Fibroblast of the aortic adventitia (primary cell): ENCODE measurements around the gene ATPAF1. TPM values are rescaled to one million over a fixed set of nuclear protein-coding genes. Genes with fewer than 3 reads are reported as not detected.
A peak's percentile ranks its signal among the peaks of the same experiment; 100 is the strongest.

Experiments used
- DNase-seq: peaks from one replicate; pipeline ENCODE4 v3.0.0-alpha.2; 2010; ENCODE audit warnings: low read depth
- H3K4me3 ChIP-seq: 2 replicates; pipeline ENCODE4 v1.5.1; 2011; ENCODE audit warnings: low read depth, mild to moderate bottlenecking, control low read depth, low read length, moderate library complexity
- total RNA-seq: library from RNA; depleted of rRNA; stranded (reverse); fragments of >200 nt; gene quantifications from 2 replicates; pipeline ENCODE4 v1.2.3, GENCODE V29; 2012; ENCODE audit warnings: low replicate concordance
- TF ChIP-seq, protein P1 (sequence below): IDR thresholded peaks from 2 replicates; pipeline ENCODE4 v1.5.1; 2011; ENCODE audit warnings: mild to moderate bottlenecking, low read length, control low read depth, inconsistent platforms; ENCODE audit not compliant: insufficient read depth

Gene ATPAF1
- total RNA-seq, 1 donor: 53.5 TPM

DNA sequence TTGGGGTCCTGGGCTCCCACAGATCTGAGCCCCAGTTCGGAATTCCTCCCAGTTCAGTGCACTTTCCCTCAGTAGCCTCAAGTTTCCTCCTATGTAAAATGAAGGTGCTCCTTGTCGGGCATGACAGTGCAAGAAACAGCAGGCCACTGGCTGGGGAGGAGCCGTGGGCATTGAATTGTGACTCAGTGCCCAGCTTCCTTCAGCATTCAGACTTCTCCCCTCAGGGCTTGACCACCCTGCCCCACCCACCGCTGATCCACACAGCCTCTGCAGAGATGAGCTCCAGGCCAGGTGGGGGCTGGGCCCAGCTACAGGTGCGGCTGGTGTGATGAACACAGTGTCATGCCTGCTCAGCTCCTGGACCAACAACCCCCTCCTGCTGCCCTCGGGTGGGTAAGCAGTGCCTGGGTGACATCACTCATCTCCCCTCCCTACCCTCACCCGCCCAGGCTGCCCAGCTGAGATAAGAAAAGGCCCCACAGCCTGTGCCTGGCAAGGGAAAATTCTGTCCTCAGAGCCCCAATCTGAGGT lies 56.4 kb downstream of the ATPAF1 start:
- DNase-seq: no peak

DNA sequence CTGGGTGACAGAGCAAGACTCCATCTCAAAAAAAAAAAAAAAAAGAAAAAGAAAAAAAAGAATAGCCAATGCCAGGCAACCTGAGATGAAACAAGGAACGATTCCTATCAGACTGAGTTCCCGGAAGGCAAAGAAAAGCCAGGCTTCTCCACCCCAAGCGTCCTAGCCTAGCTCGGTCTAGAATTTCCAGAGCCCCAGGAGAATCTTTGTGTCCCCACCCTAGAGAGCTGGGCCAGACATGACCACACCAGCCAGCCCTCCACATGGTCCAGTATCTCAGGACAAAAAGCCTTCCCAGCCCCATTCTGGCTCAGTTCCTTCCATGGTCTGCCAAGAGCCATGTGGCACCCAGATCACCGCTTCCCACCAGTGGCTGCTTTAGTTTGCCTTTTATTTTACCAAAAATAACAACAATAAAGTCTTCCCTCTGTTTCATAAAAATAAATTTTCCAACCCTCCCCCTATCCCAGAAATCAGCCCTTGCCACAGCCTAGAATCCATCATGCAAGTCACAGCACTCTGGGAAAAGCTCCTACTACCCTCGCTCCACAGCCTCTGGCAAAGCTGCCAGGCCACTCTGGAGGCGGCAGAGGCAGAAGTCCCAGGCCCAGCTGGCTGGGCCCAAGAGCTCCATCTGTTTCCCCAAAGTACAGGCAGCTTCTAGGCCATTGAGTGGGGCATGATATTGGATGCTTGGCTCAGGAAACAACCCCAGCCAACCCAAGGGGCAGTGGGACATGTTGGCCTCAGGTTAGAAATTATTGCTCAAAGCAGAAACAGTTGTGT lies 60.6 kb downstream of the ATPAF1 start:
- TF ChIP-seq, protein P1, sequence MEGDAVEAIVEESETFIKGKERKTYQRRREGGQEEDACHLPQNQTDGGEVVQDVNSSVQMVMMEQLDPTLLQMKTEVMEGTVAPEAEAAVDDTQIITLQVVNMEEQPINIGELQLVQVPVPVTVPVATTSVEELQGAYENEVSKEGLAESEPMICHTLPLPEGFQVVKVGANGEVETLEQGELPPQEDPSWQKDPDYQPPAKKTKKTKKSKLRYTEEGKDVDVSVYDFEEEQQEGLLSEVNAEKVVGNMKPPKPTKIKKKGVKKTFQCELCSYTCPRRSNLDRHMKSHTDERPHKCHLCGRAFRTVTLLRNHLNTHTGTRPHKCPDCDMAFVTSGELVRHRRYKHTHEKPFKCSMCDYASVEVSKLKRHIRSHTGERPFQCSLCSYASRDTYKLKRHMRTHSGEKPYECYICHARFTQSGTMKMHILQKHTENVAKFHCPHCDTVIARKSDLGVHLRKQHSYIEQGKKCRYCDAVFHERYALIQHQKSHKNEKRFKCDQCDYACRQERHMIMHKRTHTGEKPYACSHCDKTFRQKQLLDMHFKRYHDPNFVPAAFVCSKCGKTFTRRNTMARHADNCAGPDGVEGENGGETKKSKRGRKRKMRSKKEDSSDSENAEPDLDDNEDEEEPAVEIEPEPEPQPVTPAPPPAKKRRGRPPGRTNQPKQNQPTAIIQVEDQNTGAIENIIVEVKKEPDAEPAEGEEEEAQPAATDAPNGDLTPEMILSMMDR: no peak
- DNase-seq: peak; percentile 43
- H3K4me3 ChIP-seq: no peak overlapping the region

More for the DNA sequence above, 56.4 kb downstream of the ATPAF1 start:
- TF ChIP-seq, protein P1: no peak
- no peak overlapping the region for H3K4me3 ChIP-seq

DNA sequence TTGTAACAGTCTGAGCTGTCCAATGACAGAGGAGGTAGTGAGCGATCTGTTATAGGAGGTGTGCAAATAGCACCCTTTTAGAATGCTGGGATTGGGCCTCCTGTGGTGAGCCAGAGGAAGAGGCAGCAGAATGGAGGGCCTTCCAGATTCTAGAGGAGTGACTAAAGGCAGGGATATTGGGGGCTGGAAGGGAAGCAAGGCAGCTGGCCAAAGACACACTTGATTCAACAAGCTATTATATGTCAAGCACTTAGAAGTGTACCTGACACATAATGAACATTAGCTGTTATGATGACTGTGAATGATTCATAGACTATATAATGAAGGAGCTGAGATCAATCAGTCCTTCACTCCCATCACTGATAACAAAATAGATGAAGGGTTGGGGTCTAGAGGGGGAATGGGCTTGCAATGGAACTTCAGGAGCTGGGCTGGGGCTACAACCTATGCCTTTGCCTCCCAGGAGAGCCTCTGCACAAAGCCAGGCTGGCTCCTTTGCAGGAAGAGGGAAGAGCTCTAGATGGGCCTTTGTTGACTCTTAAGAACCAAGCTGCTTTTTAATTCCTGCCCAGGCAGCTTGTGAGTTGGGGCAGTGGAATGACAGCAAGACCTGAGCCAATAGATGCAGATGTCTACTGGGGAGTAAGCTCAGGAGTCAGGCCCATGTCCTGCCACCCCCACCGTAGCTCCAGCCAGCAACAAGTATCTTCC lies 61.8 kb downstream of the ATPAF1 start:
- DNase-seq: no peak
- H3K4me3 ChIP-seq: no peak overlapping the region
- TF ChIP-seq, protein P1: no peak

GRCh38 chr1:46605232-46605631 lies 62.9 kb downstream of the ATPAF1 start:
- TF ChIP-seq, protein P1: no peak
- no peak for DNase-seq
- H3K4me3 ChIP-seq: no peak overlapping the region

- H3K4me3 ChIP-seq: peak within 1 kb of the TSS; percentile 97
- DNase-seq: peak; percentile 91
- TF ChIP-seq, protein P1: peak; percentile 29
Measured at GRCh38 chr1:46603858-46604549, 64.2 kb downstream of the ATPAF1 start, which contains the start of gene MKNK1. MKNK1 (minus strand) TSS chr1:46604268; CDS start chr1:46583327, 20,941 bp downstream.

- H3K4me3 ChIP-seq: peak overlapping the region; percentile 97
- TF ChIP-seq, protein P1: no peak
- DNase-seq: no peak
Measured at GRCh38 chr1:46603481-46603857, 64.7 kb downstream of the ATPAF1 start.
